HL-60/S4 treated with retinoic acid at 250 ng/mL for 4 days and 3 days (cell line): ENCODE data around the gene CACNA2D3.

ENCODE experiments used
- in situ Hi-C: fragments of 300-500 bp; cut with MboI; formaldehyde crosslinking; loops from 2 replicates; pipeline ENCODE4 v1.7.0; 2022; ENCODE audit warnings: low sequenced_read_pairs

The CACNA2D3 gene

GRCh38 chr3:54713031-54713430 is 590.7 kb downstream of the CACNA2D3 start:
- in situ Hi-C loops, result no loop called here

- in situ Hi-C loops, result no loop called here
Measured at GRCh38 chr3:54713455-54713854, 591.1 kb downstream of the CACNA2D3 start.

DNA sequence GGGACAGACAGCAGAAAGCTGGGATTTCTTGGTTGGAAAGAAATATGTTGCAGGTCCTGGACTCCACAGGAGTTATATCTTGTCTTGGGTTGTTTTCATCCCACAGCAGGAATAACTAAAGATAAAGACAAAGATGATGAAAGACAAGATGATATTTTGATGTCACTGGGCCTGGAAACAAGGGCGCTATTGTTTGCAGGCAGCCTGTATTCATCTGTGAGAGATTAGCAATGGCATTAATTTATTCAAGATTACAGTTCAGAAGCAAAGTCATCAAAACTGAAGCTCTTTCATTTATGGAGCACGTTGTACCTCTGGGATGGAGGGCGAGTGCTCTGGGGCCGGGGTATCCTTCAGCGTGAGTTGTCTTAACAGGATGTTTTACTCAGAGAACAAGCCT is 591.7 kb downstream of the CACNA2D3 start:
- in situ Hi-C loops, result no loop called here

- in situ Hi-C loops, result no loop called here
Measured at GRCh38 chr3:54717506-54717905, 595.2 kb downstream of the CACNA2D3 start.

- in situ Hi-C loops, result no loop called here
Measured at GRCh38 chr3:54719914-54720313, 597.6 kb downstream of the CACNA2D3 start.

- in situ Hi-C loops, result no loop called here
Measured at GRCh38 chr3:54720604-54721003, 598.3 kb downstream of the CACNA2D3 start.

DNA sequence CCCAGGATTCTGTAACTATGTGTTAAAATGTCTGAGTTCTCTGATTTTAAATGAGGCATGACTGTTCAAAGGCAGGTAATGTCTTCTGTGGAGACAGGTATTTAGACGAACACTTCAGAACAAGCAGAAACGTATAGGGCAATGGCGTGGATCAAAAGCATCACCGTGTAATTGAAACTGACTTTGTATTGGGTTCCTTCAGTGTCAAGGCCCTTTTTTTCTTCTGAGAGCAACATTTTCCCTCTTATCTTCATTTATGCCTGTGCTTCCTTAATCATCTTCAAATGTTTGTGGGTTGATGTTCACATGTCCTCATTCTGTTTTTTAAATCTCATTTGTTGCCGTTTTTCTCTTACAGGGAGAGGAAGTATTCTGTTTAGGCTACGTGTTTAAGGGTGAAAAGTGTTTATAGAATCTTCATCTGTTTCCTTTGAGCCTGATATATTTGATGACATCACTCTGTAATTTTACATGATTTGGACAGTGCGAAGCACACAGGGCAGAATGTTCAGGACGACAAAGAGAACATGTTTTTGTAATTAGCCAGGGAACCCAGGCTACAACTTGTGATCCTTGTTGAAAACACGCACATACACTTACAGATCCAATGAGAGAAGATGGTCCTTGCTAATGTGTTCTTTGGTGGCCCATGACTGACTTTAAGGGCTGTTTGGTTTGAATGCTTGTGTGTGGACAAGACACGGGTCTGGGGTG is 609.5 kb downstream of the CACNA2D3 start:
- in situ Hi-C loops, result no loop called here

DNA sequence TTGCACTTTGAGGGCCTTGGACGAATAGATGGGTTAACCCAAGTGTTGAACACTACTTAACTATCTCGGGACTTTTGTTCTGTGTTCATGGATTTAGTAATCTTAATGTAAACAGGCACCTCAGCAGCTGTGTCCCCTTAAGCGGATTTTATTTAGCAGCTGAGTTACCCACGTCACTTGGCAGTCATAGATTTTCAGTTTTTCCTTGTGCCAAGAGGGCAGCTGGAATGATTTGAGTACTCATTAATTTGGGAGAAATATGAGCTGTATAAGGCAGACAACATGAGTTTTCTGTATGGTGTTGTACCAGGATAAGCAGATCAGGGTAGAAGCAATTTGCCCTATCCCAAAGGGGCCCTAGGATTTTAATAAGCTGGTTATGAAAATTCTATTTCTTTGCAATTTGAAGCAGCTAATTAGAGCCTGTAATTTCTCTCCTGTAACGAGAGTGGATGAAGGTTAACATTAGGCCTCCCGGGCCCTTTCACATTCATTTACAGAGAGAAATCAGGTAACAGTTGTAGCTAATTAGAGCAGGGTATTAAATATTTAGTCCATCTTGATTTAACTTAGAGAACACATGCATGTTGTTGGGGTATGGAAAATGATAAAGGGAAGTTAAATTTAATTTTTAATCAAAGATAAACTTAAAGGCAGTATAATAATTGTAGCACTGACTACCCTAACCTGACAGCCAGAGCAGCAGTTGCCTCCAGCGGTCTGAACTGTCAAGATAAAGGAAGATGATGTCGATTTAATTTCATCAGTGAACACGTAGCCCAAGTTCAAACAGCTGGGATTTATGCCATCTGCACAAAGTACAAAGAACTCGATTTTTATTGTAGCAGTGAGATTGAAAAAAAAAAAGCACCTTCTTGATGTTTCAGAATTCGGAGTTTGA is 611.0 kb downstream of the CACNA2D3 start:
- in situ Hi-C loops, result no loop called here

DNA sequence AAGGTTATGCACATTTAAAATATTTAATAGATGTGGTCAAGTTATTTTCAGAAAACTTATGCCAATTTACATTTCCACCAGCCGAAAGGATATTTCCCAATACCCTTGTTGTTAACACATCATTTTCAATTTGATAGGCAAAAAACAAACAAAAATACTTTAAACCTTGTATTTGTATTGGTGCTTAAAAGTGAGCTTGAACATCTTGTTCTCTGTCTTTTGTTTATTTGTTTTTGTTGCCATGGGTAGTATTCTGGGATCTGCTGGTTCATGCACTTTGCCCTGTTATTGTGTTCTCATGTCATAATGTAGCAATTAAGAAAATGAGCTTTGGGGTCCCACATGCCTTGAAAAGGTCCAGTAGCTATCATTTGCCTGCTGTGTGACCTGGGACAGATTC is 614.1 kb downstream of the CACNA2D3 start:
- in situ Hi-C loops, result no loop called here

GRCh38 chr3:54743755-54744154 is 621.4 kb downstream of the CACNA2D3 start:
- in situ Hi-C loops, result no loop called here

- in situ Hi-C loops, result no loop called here
Measured at GRCh38 chr3:54744291-54744690, 621.9 kb downstream of the CACNA2D3 start.

DNA sequence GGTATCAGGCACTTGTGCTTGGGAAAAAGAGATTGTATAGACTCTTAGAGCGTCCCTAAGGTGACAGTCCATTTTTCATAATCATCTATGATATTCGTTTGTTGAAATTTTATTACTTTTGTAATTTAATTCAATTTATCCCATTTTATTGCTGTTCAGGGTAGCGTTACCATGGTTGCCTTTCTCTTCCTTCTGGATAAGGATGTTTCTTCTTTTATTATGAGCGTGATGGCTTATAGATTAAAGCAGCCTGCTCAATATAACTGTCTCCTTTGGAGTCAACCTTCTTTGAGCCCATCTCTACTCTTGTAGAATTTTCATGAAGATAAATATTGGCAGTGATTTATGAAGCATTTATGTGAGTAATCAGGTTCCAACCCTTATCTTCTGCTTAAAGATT is 623.5 kb downstream of the CACNA2D3 start:
- in situ Hi-C loops, result no loop called here

DNA sequence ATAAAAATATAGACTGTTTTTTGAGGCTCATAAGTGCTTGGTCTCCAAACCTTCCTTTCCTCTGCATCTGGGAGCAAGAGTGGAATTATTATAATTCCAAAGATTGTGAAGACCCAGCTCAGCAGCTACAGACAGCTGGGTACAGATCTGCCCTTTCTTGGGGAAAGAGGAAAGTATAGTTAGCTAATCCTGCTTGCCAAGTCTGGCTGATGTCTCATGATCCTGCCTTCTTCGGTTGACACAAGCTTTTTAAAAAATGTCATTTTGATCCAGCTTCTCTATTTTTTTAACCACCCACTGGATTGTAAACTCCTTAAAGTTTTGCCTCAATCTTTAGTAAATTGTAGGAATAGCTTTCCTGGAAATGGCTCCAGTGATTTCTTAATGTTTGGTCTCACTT is 624.4 kb downstream of the CACNA2D3 start:
- in situ Hi-C loops, result no loop called here

DNA sequence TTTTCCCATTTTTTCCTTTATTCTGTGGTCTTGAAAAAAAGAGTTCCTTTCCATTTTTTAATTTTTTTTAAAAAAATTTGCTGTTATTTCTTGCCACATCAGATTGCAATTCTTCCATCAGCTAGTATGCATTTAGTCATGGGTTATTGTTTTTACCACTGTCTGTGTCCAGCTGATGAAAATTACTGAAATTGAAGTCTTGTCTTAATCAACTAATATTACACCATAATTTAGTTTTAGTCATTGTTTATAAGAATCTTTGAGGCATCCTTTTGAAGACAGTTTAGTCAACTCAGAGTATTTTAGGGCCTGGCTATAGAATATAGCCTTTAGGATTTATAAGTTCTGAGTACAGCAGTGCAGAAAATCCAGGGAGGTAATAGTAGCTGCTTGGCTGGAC is 633.4 kb downstream of the CACNA2D3 start:
- in situ Hi-C loops, result no loop called here

GRCh38 chr3:54756330-54756731 is 634.0 kb downstream of the CACNA2D3 start:
- in situ Hi-C loops, result no loop called here

- in situ Hi-C loops, result no loop called here
Measured at GRCh38 chr3:54758461-54758860, 636.1 kb downstream of the CACNA2D3 start.

DNA sequence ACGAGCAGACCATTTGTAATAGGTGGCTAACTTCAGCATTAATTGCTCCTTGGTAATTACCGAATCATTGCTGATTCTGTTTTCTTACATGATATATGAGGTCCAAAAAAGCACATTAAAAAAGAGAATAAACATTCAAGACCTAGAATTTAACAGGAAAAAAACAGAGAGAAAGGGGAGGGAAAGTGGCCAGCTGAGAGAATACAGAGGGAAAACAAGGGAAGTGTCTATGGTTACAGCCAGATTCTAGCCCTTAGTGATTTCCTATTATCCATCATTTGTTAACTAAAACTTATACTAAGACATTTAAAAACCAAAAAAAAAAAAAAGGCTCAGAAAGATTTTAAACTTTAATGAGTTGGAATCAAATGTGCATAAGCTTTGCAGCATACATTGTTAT is 636.8 kb downstream of the CACNA2D3 start:
- in situ Hi-C loops, result no loop called here

- in situ Hi-C loops, result no loop called here
Measured at GRCh38 chr3:54760201-54760600, 637.8 kb downstream of the CACNA2D3 start.

DNA sequence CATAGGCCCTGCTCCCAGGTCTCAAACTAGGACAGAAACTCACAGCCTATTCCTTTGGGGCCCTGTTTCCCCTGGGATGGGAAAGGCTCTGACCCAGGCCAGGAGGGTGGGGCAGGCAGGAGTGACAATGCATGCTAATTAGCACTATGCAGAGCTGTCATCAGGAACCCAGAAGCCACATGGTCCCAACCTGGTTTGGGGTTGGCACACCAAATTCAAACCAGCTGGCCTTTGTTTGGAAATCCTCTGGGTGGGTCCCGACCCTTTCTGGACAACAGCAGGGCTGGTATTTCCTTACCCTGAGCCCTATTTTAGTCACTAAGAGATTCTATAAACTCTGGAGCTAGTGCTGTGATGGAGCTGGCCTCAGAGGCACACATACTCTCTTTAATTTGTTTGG is 639.3 kb downstream of the CACNA2D3 start:
- in situ Hi-C loops, result no loop called here

- in situ Hi-C loops, result no loop called here
Measured at GRCh38 chr3:54764911-54765310, 642.6 kb downstream of the CACNA2D3 start.

DNA sequence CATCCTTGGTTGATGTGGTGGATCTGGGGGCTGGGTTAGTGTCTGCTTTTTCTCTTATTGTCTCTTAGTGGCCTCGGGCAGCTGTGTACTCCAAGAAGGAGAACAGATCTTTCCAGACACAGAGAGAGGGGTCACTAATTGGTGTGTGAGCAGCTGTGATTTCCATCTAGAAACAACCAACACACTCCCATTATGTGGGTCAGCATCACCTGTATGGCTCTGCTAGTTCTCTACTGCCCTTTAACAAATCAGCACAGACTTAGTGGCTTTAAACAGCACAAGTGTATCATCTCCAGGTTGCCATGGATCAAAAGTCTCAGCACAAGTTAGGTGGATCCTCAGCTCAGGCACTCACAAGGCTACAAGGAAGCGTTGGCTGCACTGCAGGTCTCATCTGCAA is 648.7 kb downstream of the CACNA2D3 start:
- in situ Hi-C loops, result no loop called here

GRCh38 chr3:54772051-54772450 is 649.7 kb downstream of the CACNA2D3 start:
- in situ Hi-C loops, result no loop called here
